ENCODE results near the gene ZNF138.

- TF ChIP-seq CTCF (IDR thresholded peaks at IDR 0.05): no peak
- TF ChIP-seq POLR2A (IDR thresholded peaks at IDR 0.05): no peak
- TF ChIP-seq POLR2AphosphoS5 (IDR thresholded peaks at IDR 0.05; ENCODE audit: insufficient read depth in 1 of 2, low read depth in 1 of 2): no peak
Observed at GRCh38 chr7:64869121-64869725, 75.0 kb downstream of the ZNF138 start.
